Right lobe of liver (tissue), 6 donors: ENCODE results near the gene CDC25B. TPM values are rescaled to one million over a fixed set of nuclear protein-coding genes. Genes with fewer than 3 reads are reported as not detected.
A peak's percentile ranks its signal among the peaks of the same experiment; 100 is the strongest.

Source experiments
- ATAC-seq, 4 donors: fragments of 200-7000 bp; cut with Tn5 transposase; one replicate each; pipeline ENCODE4 v1.9.1; 2020; ENCODE audit warnings: mild to moderate bottlenecking in 4 of 4, moderate library complexity in 4 of 4
- DNase-seq, 3 donors: peaks; one replicate each; pipeline ENCODE4 v3.0.0-alpha.2; 2020
- H3K27ac ChIP-seq, 3 donors: fragments of 200-600 bp; one replicate each; pipeline ENCODE4 v1.8.0; 2022
- H3K27me3 ChIP-seq, 2 donors: fragments of 200-600 bp; one replicate each; pipeline ENCODE4 v1.8.0; 2022
- H3K36me3 ChIP-seq, 4 donors: fragments of 200-600 bp; sonication (generic) in 1 of 4; one replicate each; pipeline versions ENCODE4 v1.5.1 to v1.8.0; 2017 to 2022; ENCODE audit warnings: control low read depth in 1 of 4
- H3K4me1 ChIP-seq, 4 donors: fragments of 200-600 bp; sonication (generic) in 1 of 4; one replicate each; pipeline versions ENCODE4 v1.5.1 to v1.8.0; 2017 to 2022; ENCODE audit warnings: control low read depth in 1 of 4
- H3K4me3 ChIP-seq, 3 donors: fragments of 200-600 bp; one replicate each; pipeline ENCODE4 v1.8.0; 2022
- H3K9me3 ChIP-seq, 4 donors: fragments of 200-600 bp; sonication (generic) in 1 of 4; one replicate each; pipeline versions ENCODE4 v1.5.1 to v1.8.0; 2017 to 2022; ENCODE audit warnings: control low read depth in 1 of 4
- POLR2A ChIP-seq: fragments of 450-650 bp; IDR thresholded peaks from one replicate; pipeline ENCODE4 v1.6.1; 2017; ENCODE audit warnings: antibody characterized with exemption, mild to moderate bottlenecking
- WGBS: methylation state at CpG from one replicate; pipeline ENCODE4 v1.1.6; 2018; ENCODE audit warnings: low coverage, low lambda C conversion rate; ENCODE audit not compliant: insufficient coverage; ENCODE audit errors: missing lambda C conversion rate; 5-methylcytosine and 5-hydroxymethylcytosine counted together
- intact Hi-C, 2 donors: fragments of 100-400 bp; cut with DNase I; formaldehyde crosslinking; loops; one replicate each; pipeline versions ENCODE4 v1.11.2 to v1.14.1; 2022
- total RNA-seq, 6 experiments: library from RNA; depleted of rRNA in 2 of 6; stranded (reverse); fragments of >200 nt in 2 of 6; fragmentation: NEBNext Ultra II Directional in 3 of 6; extraction: Animal tissue kit (Norgen Biotek cat#: 25700) in 3 of 6; gene quantifications; one replicate each; pipeline versions ENCODE4 v1.1.0 to v1.2.4, GENCODE V29; 2016 to 2023
- TF ChIP-seq, protein P1 (sequence below), 4 donors: fragments of 200-600 bp in 3 of 4; fragments of 450-650 bp in 1 of 4; IDR thresholded peaks; one replicate each; pipeline versions ENCODE4 v1.5.1 to v1.8.0; 2016 to 2022; ENCODE audit warnings: antibody characterized with exemption in 4 of 4, mild to moderate bottlenecking in 2 of 4
- donor health status: DM: no; HTN: yes; CAD: no.
- donor health status: DM: no; HTN: no; CAD: no.
- donor health status: DM: no; HTN: no; CAD: no.
- donor health status: DM: no; HTN: yes; CAD: no.
- donor health status: DM: no; HTN: yes; CAD: no.

Gene CDC25B
- total RNA-seq, 6 experiments from 2014 or later = 10.9 to 28.7 (median 16.5) TPM

DNA sequence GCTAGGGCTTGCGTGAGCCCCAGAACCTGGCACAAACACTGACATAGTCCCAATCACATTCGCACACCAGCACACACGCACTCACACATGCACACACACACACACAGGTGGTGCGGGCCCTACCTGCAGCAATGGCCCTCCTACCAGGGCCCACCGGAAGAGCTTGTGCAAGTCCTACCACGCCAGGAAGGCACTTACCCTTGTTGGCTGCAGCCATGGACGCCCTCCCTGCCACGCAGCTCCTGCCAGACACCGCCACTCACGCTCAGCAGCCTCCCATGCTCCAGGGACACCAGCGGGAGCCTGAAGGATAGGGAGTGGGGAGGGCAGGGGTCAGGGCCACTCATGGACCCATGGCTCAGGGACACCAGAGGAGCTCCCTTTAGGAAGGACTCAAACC lies 36.2 kb upstream of the CDC25B start:
- Histone ChIP-seq H3K36me3 (no peaks in the 10 kb centered on the region), H3K27me3 (no peaks in the 10 kb centered on the region), H3K4me1 (no peaks in the 10 kb centered on the region), H3K27ac (no peak overlapping the region), H3K4me3 (no peak overlapping the region), H3K9me3 (no peaks in the 10 kb centered on the region)
- intact Hi-C loops = no loop called here
- ATAC-seq (no peak), DNase-seq (no peak)
- TF ChIP-seq, protein P1, sequence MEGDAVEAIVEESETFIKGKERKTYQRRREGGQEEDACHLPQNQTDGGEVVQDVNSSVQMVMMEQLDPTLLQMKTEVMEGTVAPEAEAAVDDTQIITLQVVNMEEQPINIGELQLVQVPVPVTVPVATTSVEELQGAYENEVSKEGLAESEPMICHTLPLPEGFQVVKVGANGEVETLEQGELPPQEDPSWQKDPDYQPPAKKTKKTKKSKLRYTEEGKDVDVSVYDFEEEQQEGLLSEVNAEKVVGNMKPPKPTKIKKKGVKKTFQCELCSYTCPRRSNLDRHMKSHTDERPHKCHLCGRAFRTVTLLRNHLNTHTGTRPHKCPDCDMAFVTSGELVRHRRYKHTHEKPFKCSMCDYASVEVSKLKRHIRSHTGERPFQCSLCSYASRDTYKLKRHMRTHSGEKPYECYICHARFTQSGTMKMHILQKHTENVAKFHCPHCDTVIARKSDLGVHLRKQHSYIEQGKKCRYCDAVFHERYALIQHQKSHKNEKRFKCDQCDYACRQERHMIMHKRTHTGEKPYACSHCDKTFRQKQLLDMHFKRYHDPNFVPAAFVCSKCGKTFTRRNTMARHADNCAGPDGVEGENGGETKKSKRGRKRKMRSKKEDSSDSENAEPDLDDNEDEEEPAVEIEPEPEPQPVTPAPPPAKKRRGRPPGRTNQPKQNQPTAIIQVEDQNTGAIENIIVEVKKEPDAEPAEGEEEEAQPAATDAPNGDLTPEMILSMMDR (IDR thresholded peaks at IDR 0.05) = no peak
- TF ChIP-seq POLR2A = no peak
- WGBS = no CpG with 5 or more reads among the region's 11 CpGs

DNA sequence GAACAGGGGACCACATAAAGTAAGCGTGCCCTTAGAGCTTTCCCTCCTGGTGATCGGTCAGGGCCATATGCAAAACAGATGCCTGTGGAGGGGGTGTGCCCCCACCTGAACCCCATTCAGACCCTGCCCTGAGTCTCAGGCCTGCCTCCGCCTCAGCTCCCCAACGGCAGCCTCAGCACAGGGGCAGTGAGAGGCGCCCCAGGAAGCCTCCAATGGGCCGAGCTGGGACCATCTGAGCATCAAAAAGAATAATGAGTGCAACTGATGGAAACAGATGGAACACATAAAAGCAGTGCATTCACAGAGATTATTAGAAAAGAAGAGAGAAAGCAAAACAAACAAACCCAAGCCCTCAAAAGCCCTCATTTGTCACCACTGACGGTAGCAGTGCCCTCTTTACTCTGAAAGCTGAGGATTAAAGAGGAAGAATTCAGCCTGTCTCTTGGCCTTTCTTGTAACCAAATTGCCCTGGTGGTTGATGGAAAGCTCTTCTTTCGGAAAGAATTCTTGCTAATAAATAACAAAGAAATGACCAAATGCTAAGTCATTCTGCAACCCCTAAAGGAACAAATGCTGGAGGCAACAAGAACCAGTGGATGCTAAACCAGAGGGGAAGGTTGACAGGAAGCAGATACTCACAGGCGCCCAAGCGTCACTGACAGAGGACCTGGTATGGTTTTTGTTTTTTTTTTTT lies 35.3 kb upstream of the CDC25B start:
- no peak for ATAC-seq

DNA sequence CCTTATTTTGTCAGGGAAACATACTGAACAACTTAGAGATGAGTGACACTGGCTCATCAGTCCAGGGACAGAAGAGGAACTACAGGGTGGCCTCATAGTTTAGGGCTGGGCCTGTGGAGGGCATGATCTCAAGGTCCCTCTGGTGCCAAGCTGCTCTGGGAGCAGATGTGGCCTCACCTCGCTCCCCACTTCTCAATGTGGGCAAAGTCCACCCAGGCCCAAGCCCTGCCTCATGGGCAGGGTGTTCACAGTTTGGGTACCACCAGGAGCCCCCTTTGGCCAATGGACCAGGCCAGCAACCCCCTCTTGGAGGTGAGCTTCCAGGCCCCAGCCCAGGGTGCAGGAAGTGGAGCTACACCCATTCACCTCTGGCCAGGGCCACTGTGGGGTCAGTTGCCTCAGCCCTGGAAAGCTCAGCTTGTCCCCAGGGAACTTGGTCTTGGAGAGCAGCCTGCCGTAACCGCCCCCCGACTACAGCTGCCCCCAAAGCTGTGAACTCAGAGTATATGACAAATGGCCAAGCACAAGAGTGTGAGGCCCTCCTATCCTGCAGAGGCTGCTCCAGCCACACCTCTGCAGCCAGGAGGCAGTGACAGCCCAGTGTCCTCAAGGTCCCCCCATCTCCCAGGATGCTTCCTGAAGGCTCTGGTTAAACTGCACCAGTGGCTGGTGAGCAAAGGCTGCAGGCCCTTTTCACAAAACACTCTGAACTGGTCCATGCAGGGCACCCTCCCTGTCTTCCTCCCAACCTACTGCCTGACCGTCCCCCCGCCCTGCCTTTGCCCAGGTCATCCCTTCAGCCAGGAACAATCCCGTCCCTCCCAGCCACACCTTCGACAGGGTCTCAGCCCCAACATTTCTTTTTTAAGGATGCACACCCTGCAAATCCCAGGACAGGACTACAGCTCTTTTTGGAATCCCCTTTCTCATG lies 32.2 kb upstream of the CDC25B start:
- H3K4me3 ChIP-seq = no peak overlapping the region
- H3K27me3 ChIP-seq = no peaks in the 10 kb centered on the region
- WGBS = 94% methylated on average over 5 of the region's 8 CpGs
- DNase-seq (peak in 1 of 3 donors; percentile 39), ATAC-seq (no peak)
- H3K9me3 ChIP-seq = no peaks in the 10 kb centered on the region
- peaks cover 0 to 13% (median 4%) of the 10 kb centered on the region in 4 donors for H3K4me1 ChIP-seq
- no peak overlapping the region for H3K27ac ChIP-seq
- no peaks in the 10 kb centered on the region for H3K36me3 ChIP-seq
- TF ChIP-seq, protein P1 (IDR thresholded peaks at IDR 0.05) = no peak
- TF ChIP-seq POLR2A = no peak
- intact Hi-C loops = no loop called here

More for the DNA sequence above, 35.3 kb upstream of the CDC25B start:
- 74% methylated on average over 8 of the region's 10 CpGs for WGBS
- H3K9me3 ChIP-seq = no peaks in the 10 kb centered on the region
- intact Hi-C loops = no loop called here
- no peak overlapping the region for H3K27ac ChIP-seq
- no peak overlapping the region for H3K4me3 ChIP-seq
- H3K27me3 ChIP-seq = no peaks in the 10 kb centered on the region
- no peaks in the 10 kb centered on the region for H3K36me3 ChIP-seq
- DNase-seq = no peak
- TF ChIP-seq POLR2A = no peak
- TF ChIP-seq, protein P1 (IDR thresholded peaks at IDR 0.05) = no peak
- no peaks in the 10 kb centered on the region for H3K4me1 ChIP-seq

DNA sequence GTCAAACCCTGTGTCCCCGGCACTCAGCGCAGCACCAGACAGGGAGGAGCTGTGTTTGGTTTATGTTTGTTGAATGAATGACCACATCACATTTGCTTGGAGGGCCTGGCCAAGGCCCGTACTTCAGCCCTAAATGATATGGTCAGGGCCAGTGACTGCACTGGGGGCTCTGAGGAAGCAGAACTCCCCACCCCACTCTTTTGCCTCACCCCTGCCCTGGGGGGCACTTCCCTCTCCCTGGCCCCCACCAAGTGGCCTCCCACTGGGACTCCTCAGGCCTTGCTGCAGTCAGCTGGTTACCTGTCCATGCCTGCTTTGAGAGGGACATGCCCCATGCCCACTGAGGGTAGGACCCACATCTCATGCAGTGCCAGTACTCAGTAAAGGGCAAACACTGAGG lies 31.5 kb upstream of the CDC25B start:
- no peaks in the 10 kb centered on the region for H3K9me3 ChIP-seq
- no peaks in the 10 kb centered on the region for H3K36me3 ChIP-seq
- peak in 1 of 3 donors; percentile 42 for DNase-seq
- TF ChIP-seq, protein P1 (IDR thresholded peaks at IDR 0.05) = no peak
- no peak for TF ChIP-seq POLR2A
- H3K27me3 ChIP-seq = no peaks in the 10 kb centered on the region
- peaks cover 0 to 14% (median 4%) of the 10 kb centered on the region in 4 donors for H3K4me1 ChIP-seq
- no peak overlapping the region for H3K4me3 ChIP-seq
- 100% methylated on average over 3 of the region's 3 CpGs for WGBS
- no peak for ATAC-seq
- intact Hi-C loops = no loop called here
- H3K27ac ChIP-seq = no peak overlapping the region
